Peyer's patch (tissue), 4 donors: ENCODE data around the gene MAGI2. TPM values are rescaled to one million over a fixed set of nuclear protein-coding genes. Genes with fewer than 3 reads are reported as not detected.

Experiments used
- DNase-seq, 3 donors: peaks; one replicate each; pipeline ENCODE4 v3.0.0-alpha.2; 2017 to 2019
- H3K27ac ChIP-seq, 4 donors: fragments of 200-600 bp; sonication (generic); one replicate each; pipeline ENCODE4 v1.5.1; 2016 to 2019
- H3K27me3 ChIP-seq, 2 donors: fragments of 200-600 bp; sonication (generic); one replicate each; pipeline ENCODE4 v1.5.1; 2019
- H3K36me3 ChIP-seq, 3 donors: fragments of 200-600 bp; sonication (generic); one replicate each; pipeline ENCODE4 v1.5.1; 2016 to 2019
- H3K4me1 ChIP-seq, 4 donors: fragments of 200-600 bp; sonication (generic); one replicate each; pipeline ENCODE4 v1.5.1; 2016 to 2019
- H3K4me3 ChIP-seq, 4 donors: fragments of 200-600 bp; sonication (generic); 1 replicate in 3 of 4; 2 replicates in 1 of 4; pipeline ENCODE4 v1.5.1; 2016 to 2019; ENCODE audit warnings: mild to moderate bottlenecking in 1 of 4
- H3K9me3 ChIP-seq, 4 donors: fragments of 200-600 bp; sonication (generic); one replicate each; pipeline ENCODE4 v1.5.1; 2016 to 2019; ENCODE audit warnings: mild to moderate bottlenecking in 1 of 4
- POLR2A ChIP-seq, 2 donors: fragments of 450-650 bp; IDR thresholded peaks; one replicate each; pipeline ENCODE4 v1.5.1; 2017; ENCODE audit warnings: antibody characterized with exemption in 2 of 2, mild to moderate bottlenecking in 2 of 2, moderate library complexity in 2 of 2
- total RNA-seq, 4 donors: library from RNA; depleted of rRNA; stranded (reverse); fragments of >200 nt; gene quantifications; one replicate each; pipeline ENCODE4 v1.1.0, GENCODE V29; 2016
- TF ChIP-seq, protein P1 (sequence below), 6 experiments: fragments of 450-650 bp in 4 of 6; fragments of 200-600 bp in 2 of 6; sonication (generic) in 1 of 6; IDR thresholded peaks; one replicate each; pipeline ENCODE4 v1.5.1; 2017 to 2019; ENCODE audit warnings: antibody characterized with exemption in 6 of 6, mild to moderate bottlenecking in 3 of 6, moderate library complexity in 1 of 6

The MAGI2 gene
- total RNA-seq, 4 donors from 2014 or later: 1.6 to 12.4 (median 2.8) TPM

DNA sequence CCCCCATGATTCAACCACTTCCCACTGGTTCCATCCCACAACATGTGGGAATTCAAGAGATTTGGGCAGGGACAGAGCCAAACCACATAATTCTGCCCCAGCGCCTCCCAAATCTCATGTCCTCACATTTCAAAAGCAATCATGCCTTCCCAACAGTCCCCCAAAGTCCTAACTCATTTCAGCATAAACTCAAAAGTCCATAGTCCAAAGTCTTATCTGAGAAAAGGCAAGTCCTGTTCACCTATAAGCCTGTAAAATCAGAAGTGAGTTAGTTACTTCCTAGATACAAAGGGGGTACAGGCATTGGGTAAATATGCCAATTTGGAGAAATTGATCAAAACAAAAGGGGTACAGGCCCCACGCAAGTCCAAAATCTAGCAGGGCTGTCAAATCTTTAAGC lies 272.9 kb downstream of the MAGI2 start:
- H3K4me3 ChIP-seq: no peak overlapping the region
- H3K27me3 ChIP-seq: no peaks in the 10 kb centered on the region
- no peak for DNase-seq
- no peak overlapping the region for H3K27ac ChIP-seq
- no peaks in the 10 kb centered on the region for H3K36me3 ChIP-seq
- H3K4me1 ChIP-seq: no peaks in the 10 kb centered on the region
- TF ChIP-seq POLR2A (IDR thresholded peaks at IDR 0.05): no peak
- TF ChIP-seq, protein P1, sequence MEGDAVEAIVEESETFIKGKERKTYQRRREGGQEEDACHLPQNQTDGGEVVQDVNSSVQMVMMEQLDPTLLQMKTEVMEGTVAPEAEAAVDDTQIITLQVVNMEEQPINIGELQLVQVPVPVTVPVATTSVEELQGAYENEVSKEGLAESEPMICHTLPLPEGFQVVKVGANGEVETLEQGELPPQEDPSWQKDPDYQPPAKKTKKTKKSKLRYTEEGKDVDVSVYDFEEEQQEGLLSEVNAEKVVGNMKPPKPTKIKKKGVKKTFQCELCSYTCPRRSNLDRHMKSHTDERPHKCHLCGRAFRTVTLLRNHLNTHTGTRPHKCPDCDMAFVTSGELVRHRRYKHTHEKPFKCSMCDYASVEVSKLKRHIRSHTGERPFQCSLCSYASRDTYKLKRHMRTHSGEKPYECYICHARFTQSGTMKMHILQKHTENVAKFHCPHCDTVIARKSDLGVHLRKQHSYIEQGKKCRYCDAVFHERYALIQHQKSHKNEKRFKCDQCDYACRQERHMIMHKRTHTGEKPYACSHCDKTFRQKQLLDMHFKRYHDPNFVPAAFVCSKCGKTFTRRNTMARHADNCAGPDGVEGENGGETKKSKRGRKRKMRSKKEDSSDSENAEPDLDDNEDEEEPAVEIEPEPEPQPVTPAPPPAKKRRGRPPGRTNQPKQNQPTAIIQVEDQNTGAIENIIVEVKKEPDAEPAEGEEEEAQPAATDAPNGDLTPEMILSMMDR (IDR thresholded peaks at IDR 0.05): no peak
- no peaks in the 10 kb centered on the region for H3K9me3 ChIP-seq

DNA sequence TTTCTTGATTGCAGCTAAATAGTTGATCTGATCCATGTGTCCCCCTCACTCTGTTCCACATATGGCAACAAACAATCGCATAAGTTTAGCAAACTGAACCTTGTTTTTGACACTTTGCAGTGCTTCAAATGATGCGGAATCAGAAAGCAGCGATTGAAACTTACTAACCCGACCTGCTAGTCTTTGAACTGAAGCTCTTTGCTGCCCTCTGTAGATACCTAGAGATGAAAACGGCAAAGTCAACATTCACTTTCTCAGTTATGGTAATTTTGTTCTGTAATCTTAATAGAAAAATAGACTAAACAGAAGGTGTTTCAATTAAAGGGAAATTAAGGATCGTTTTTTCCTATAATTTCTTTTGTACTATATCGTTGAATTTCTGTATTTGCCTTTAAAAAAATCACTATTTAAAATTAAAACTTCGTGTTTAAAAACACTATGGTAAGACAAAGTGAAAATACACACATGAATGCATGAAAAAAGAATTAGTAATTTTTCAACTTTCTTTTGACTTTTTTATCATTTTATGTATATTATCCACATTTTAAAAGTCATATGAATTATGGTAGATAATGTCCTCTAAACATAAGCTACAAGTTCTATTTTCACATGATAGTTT lies 276.5 kb downstream of the MAGI2 start:
- Histone ChIP-seq H3K4me3 (no peak overlapping the region), H3K27ac (no peak overlapping the region), H3K9me3 (no peaks in the 10 kb centered on the region), H3K27me3 (no peaks in the 10 kb centered on the region), H3K4me1 (no peaks in the 10 kb centered on the region), H3K36me3 (no peaks in the 10 kb centered on the region)
- no peak for DNase-seq
- TF ChIP-seq POLR2A (IDR thresholded peaks at IDR 0.05): no peak
- TF ChIP-seq, protein P1 (IDR thresholded peaks at IDR 0.05): peak in 4 of 6 experiments; percentile 5 to 41 (median 32)

DNA sequence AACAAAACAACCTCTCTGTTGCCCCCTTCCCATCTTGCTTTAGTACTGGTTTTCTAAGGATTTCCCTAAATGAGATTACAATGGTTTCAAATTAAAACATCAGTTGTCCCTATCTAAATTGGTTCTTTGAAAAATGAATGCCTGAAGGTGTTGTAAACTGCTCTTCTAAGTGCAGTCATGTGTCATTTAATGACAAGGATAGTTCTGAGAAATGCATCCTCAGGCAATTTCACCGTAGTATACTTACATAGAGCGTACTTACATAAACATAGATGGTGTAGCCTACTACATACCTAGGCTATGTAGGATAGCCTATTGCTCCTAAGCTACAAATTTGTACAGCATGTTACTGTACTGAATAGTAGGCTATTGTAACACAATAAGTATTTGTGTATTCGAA lies 278.1 kb downstream of the MAGI2 start:
- Histone ChIP-seq H3K36me3 (no peaks in the 10 kb centered on the region), H3K27me3 (no peaks in the 10 kb centered on the region), H3K27ac (no peak overlapping the region), H3K9me3 (no peaks in the 10 kb centered on the region), H3K4me3 (no peak overlapping the region), H3K4me1 (no peaks in the 10 kb centered on the region)
- DNase-seq: no peak
- TF ChIP-seq, protein P1 (IDR thresholded peaks at IDR 0.05): no peak
- no peak for TF ChIP-seq POLR2A (IDR thresholded peaks at IDR 0.05)

DNA sequence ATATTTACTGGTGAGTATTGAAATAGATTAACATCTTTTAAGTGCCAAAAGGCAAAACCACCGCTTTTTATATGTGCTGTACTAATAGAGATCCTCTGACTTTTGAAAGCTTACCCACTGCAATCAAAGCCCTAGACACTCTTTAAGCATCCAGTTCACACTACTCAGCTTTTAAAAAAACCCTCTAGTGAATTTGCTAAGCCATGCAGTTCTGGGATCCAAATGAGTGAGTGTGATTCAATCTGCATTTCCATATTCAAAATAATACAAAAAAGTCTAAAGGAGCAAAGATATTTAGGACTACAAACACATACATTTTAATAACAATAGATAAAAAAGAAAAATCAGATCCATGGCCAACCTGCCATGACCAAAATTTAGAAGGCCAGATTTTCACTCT lies 288.2 kb downstream of the MAGI2 start:
- Histone ChIP-seq H3K27ac (no peak overlapping the region), H3K27me3 (no peaks in the 10 kb centered on the region), H3K4me3 (no peak overlapping the region), H3K36me3 (no peaks in the 10 kb centered on the region), H3K9me3 (no peaks in the 10 kb centered on the region), H3K4me1 (no peaks in the 10 kb centered on the region)
- TF ChIP-seq, protein P1 (IDR thresholded peaks at IDR 0.05): no peak
- TF ChIP-seq POLR2A (IDR thresholded peaks at IDR 0.05): no peak
- DNase-seq: no peak

DNA sequence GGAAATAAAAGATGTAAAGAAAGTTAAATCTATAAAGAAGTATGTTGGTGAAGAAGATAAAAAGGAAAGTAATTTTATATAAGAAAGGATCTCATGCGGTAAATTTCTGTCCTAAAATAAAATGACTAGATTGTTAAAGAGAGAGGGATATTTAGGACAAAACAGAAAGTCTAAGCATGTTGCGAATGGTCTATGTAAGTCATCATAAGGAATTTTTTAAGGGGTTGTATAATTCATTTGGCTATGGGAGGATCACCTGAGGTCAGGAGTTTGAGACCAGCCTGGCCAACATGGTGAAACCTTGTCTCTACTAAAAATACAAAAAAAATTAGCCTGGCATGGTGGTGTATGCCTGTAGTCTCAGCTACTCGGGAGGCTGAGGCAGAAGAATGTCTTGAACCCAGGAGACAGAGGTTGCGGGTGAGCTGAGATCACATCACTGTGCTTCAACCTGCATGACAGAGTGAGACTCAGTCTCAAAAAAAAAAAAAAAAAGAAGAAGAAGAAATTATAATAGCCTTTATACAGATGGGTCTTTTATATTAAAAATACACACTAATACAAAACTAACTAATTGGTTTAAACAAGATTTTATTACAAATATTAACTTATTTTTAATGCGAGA lies 294.3 kb downstream of the MAGI2 start:
- no peak for DNase-seq
- no peak overlapping the region for H3K27ac ChIP-seq
- H3K4me3 ChIP-seq: no peak overlapping the region
- H3K9me3 ChIP-seq: no peaks in the 10 kb centered on the region
- H3K36me3 ChIP-seq: no peaks in the 10 kb centered on the region
- H3K4me1 ChIP-seq: no peaks in the 10 kb centered on the region
- TF ChIP-seq POLR2A (IDR thresholded peaks at IDR 0.05): no peak
- H3K27me3 ChIP-seq: no peaks in the 10 kb centered on the region

DNA sequence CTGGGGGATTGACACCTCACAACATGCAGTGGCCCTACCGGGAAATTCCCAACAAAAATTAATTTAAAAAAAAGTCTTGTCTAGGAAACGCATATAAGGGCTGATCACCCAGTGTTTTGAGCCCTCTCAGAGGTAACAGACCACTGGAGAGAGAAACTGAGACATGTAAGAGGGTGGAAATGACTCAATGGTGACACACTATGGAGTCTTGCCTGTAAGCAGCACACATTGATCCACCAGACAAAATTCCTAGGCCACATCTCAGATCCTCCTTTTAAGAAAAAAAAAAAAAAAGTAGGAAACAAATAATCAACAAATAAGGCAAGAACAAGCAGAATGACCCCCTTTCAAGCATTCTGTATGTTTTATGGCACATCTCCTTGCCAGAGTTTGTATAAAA lies 296.2 kb downstream of the MAGI2 start:
- Histone ChIP-seq H3K4me1 (no peaks in the 10 kb centered on the region), H3K4me3 (no peak overlapping the region), H3K9me3 (no peaks in the 10 kb centered on the region), H3K36me3 (no peaks in the 10 kb centered on the region), H3K27me3 (no peaks in the 10 kb centered on the region), H3K27ac (no peak overlapping the region)
- TF ChIP-seq, protein P1 (IDR thresholded peaks at IDR 0.05): no peak
- no peak for TF ChIP-seq POLR2A (IDR thresholded peaks at IDR 0.05)
- no peak for DNase-seq
